GM23338 (cell line): ENCODE measurements around the gene PTPRN2.

Experiments used
- CREB1 ChIP-seq: fragments of 250-450 bp; sonication (Bioruptor Pico); IDR thresholded peaks from 2 replicates; pipeline ENCODE4 v1.5.0; 2020; ENCODE audit warnings: low read depth, mild to moderate bottlenecking, moderate library complexity
- EZH2 ChIP-seq: fragments of 200-600 bp; sonication (generic); IDR thresholded peaks from one replicate; pipeline ENCODE4 v1.8.0; 2017; ENCODE audit warnings: antibody characterized with exemption, mild to moderate bottlenecking, low read depth; ENCODE audit not compliant: unreplicated experiment
- EZH2phosphoT487 ChIP-seq: fragments of 200-600 bp; sonication (generic); IDR thresholded peaks from one replicate; pipeline ENCODE4 v1.8.1; 2018; ENCODE audit warnings: antibody characterized with exemption; ENCODE audit not compliant: unreplicated experiment
- JUNB ChIP-seq: IDR thresholded peaks from one replicate; pipeline ENCODE4 v1.6.1; 2016; ENCODE audit warnings: antibody characterized with exemption; ENCODE audit not compliant: unreplicated experiment
- NANOG ChIP-seq: IDR thresholded peaks from 2 replicates; pipeline ENCODE4 v1.6.1; 2016; ENCODE audit warnings: antibody characterized with exemption, borderline replicate concordance
- POLR2AphosphoS5 ChIP-seq: IDR thresholded peaks from 2 replicates; pipeline ENCODE4 v1.6.1; 2016; ENCODE audit warnings: antibody characterized with exemption, low read depth
- STAT1 ChIP-seq: IDR thresholded peaks from one replicate; pipeline ENCODE4 v1.6.1; 2016; ENCODE audit warnings: antibody characterized with exemption; ENCODE audit not compliant: unreplicated experiment
- ZNF331 ChIP-seq: fragments of 250-450 bp; sonication (Bioruptor Pico); IDR thresholded peaks from 2 replicates; pipeline ENCODE4 v1.5.0; 2020; ENCODE audit warnings: low read depth, mild to moderate bottlenecking, moderate library complexity
- TF ChIP-seq, protein P1 (sequence below), 2 experiments: fragments of 200-600 bp in 1 of 2; sonication (generic) in 1 of 2; conservative IDR thresholded peaks; 2 replicates each; pipeline versions ENCODE4 v1.5.1 to v1.6.1; 2016 to 2017; ENCODE audit warnings: antibody characterized with exemption in 2 of 2, low read depth in 2 of 2, mild to moderate bottlenecking in 2 of 2, moderate library complexity in 1 of 2
- TF ChIP-seq, protein P2 (sequence below): IDR thresholded peaks from one replicate; pipeline ENCODE4 v1.6.1; 2018; ENCODE audit warnings: antibody characterized with exemption; ENCODE audit not compliant: unreplicated experiment
- TF ChIP-seq, protein P3 (sequence below): IDR thresholded peaks from 2 replicates; pipeline ENCODE4 v1.6.1; 2016; ENCODE audit warnings: antibody characterized with exemption

DNA sequence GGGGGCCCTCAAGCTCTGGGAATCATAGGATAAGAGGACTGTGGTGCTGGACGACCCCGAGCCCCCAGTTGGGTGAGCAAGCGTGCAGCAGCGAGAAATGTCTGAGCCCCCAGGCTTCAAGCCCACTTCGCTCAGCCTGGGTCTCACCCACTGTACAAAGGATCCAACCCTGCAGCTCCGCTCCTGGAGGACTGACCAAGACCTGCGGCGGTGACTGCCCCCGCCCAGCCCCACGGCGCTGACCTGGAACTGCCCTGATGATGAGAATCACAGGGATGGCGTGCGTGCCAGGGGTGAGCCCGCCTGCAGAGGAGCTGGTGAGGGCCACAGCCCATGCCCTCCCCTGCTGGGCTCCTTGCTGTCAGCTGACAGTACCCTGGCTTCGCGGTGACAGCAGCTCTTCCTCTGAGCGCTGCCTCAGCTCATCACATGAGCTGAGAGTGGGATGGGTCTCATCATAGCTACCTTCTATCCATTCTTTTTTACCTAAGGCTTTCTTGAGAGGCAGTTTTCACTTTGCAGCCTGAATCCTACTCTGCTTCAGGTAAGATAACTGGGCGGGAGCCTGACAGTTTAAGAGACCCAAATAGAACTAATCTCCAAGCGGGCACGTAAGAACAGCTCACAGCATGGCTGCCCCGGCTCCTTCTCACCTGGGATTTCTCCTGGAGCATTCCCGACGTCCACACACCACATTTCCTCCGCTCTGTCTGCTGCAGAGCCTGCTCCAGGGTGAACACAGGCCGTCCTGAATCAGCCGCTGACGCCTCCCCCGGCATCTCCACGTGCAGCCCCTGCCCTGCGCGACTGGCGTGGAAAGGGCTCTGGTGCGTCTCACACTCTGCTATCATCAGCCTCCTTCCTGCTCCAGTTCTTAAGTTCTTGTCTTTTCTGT is 329.9 kb downstream of the PTPRN2 start:
- TF ChIP-seq, protein P1, sequence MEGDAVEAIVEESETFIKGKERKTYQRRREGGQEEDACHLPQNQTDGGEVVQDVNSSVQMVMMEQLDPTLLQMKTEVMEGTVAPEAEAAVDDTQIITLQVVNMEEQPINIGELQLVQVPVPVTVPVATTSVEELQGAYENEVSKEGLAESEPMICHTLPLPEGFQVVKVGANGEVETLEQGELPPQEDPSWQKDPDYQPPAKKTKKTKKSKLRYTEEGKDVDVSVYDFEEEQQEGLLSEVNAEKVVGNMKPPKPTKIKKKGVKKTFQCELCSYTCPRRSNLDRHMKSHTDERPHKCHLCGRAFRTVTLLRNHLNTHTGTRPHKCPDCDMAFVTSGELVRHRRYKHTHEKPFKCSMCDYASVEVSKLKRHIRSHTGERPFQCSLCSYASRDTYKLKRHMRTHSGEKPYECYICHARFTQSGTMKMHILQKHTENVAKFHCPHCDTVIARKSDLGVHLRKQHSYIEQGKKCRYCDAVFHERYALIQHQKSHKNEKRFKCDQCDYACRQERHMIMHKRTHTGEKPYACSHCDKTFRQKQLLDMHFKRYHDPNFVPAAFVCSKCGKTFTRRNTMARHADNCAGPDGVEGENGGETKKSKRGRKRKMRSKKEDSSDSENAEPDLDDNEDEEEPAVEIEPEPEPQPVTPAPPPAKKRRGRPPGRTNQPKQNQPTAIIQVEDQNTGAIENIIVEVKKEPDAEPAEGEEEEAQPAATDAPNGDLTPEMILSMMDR (conservative IDR thresholded peaks at IDR 0.05; ENCODE audit: low read depth in 2 of 2) = no peak
- no peak for TF ChIP-seq POLR2AphosphoS5
- TF ChIP-seq, protein P2, sequence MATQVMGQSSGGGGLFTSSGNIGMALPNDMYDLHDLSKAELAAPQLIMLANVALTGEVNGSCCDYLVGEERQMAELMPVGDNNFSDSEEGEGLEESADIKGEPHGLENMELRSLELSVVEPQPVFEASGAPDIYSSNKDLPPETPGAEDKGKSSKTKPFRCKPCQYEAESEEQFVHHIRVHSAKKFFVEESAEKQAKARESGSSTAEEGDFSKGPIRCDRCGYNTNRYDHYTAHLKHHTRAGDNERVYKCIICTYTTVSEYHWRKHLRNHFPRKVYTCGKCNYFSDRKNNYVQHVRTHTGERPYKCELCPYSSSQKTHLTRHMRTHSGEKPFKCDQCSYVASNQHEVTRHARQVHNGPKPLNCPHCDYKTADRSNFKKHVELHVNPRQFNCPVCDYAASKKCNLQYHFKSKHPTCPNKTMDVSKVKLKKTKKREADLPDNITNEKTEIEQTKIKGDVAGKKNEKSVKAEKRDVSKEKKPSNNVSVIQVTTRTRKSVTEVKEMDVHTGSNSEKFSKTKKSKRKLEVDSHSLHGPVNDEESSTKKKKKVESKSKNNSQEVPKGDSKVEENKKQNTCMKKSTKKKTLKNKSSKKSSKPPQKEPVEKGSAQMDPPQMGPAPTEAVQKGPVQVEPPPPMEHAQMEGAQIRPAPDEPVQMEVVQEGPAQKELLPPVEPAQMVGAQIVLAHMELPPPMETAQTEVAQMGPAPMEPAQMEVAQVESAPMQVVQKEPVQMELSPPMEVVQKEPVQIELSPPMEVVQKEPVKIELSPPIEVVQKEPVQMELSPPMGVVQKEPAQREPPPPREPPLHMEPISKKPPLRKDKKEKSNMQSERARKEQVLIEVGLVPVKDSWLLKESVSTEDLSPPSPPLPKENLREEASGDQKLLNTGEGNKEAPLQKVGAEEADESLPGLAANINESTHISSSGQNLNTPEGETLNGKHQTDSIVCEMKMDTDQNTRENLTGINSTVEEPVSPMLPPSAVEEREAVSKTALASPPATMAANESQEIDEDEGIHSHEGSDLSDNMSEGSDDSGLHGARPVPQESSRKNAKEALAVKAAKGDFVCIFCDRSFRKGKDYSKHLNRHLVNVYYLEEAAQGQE = no peak
- no peak for TF ChIP-seq CREB1 (CRISPR knock-in tag)
- TF ChIP-seq EZH2 = no peak
- no peak for TF ChIP-seq EZH2phosphoT487
- TF ChIP-seq NANOG = no peak
- no peak for TF ChIP-seq JUNB
- no peak for TF ChIP-seq STAT1
- TF ChIP-seq ZNF331 (CRISPR knock-in tag) = no peak
- TF ChIP-seq, protein P3, sequence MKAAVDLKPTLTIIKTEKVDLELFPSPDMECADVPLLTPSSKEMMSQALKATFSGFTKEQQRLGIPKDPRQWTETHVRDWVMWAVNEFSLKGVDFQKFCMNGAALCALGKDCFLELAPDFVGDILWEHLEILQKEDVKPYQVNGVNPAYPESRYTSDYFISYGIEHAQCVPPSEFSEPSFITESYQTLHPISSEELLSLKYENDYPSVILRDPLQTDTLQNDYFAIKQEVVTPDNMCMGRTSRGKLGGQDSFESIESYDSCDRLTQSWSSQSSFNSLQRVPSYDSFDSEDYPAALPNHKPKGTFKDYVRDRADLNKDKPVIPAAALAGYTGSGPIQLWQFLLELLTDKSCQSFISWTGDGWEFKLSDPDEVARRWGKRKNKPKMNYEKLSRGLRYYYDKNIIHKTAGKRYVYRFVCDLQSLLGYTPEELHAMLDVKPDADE = no peak
